Measurements from ENCODE around the gene TBC1D22A. TPM values are rescaled to one million over a fixed set of nuclear protein-coding genes. Genes with fewer than 3 reads are reported as not detected.

Gene TBC1D22A
- polyA plus RNA-seq, 1 of the 3 experiments (the other 2 are of a cell fraction): 16.5 TPM

- Histone ChIP-seq H3K9me2 (no peaks in the 10 kb centered on the region), H3K4me1 (ENCODE audit: control insufficient read depth in 1 of 2, insufficient read depth in 2 of 2, low read depth in 1 of 2, low read length in 1 of 2) (no peaks in the 10 kb centered on the region; a peak in 1 of 4 replicates), H3K9me3 (no peaks in the 10 kb centered on the region), H3K4me2 (no peak overlapping the region), H3K27me3 (ENCODE audit: insufficient read depth) (no peaks in the 10 kb centered on the region), H3K9ac (no peak overlapping the region), H2AFZ (ENCODE audit: low read depth) (no peak overlapping the region), H4K20me1 (ENCODE audit: insufficient read depth) (no peaks in the 10 kb centered on the region), H3F3A (replicated peaks; ENCODE audit: insufficient read depth) (no peaks in the 10 kb centered on the region), H3K36me3 (replicated peaks in 1 of 2; ENCODE audit: control insufficient read depth in 1 of 2, insufficient read depth in 2 of 2, low read length in 1 of 2) (no peaks in the 10 kb centered on the region), H3K79me2 (ENCODE audit: insufficient read depth) (no peaks in the 10 kb centered on the region), H3K27ac (ENCODE audit: low read depth in 2 of 2, low read length in 1 of 2) (no peak overlapping the region), H3K4me3 (ENCODE audit: low read depth in 2 of 2, low read length in 1 of 2) (no peak overlapping the region)
- 63% methylated on average over 3 of the region's 5 CpGs for WGBS (ENCODE audit: low lambda C conversion rate)
- peak; percentile 12 for DNase-seq
- ChIA-PET CTCF (no interaction called here), POLR2A (no interaction called here)
- TF ChIP-seq REST (IDR thresholded peaks at IDR 0.05; ENCODE audit: low read depth, low read length) (no peak), EP300 (IDR thresholded peaks at IDR 0.05; ENCODE audit: borderline replicate concordance in 1 of 2, low read depth in 1 of 2, low read length in 1 of 2) (no peak), ELF1 (IDR thresholded peaks at IDR 0.05) (no peak), USF2 (IDR thresholded peaks at IDR 0.05; ENCODE audit: borderline replicate concordance, low read depth, low read length) (no peak), FOXJ3 (CRISPR knock-in tag; IDR thresholded peaks at IDR 0.05) (no peak), PBX3 (IDR thresholded peaks at IDR 0.05) (no peak), TCF12 (IDR thresholded peaks at IDR 0.05) (no peak), POLR2AphosphoS5 (IDR thresholded peaks at IDR 0.05; ENCODE audit: low read depth, low read length) (no peak), SIN3A (IDR thresholded peaks at IDR 0.05; ENCODE audit: borderline replicate concordance, low read depth, low read length) (no peak), GATA2 (CRISPR knock-in tag; IDR thresholded peaks at IDR 0.05) (no peak), JUND (IDR thresholded peaks at IDR 0.05) (no peak), RXRA (IDR thresholded peaks at IDR 0.05; ENCODE audit: borderline replicate concordance, low read depth) (no peak), YY1 (IDR thresholded peaks at IDR 0.05; ENCODE audit: low read depth) (no peak), SMC3 (IDR thresholded peaks at IDR 0.05; ENCODE audit: low read depth, low read length) (no peak), NFIC (IDR thresholded peaks at IDR 0.05; ENCODE audit: borderline replicate concordance) (no peak)
- TF ChIP-seq, protein P1, sequence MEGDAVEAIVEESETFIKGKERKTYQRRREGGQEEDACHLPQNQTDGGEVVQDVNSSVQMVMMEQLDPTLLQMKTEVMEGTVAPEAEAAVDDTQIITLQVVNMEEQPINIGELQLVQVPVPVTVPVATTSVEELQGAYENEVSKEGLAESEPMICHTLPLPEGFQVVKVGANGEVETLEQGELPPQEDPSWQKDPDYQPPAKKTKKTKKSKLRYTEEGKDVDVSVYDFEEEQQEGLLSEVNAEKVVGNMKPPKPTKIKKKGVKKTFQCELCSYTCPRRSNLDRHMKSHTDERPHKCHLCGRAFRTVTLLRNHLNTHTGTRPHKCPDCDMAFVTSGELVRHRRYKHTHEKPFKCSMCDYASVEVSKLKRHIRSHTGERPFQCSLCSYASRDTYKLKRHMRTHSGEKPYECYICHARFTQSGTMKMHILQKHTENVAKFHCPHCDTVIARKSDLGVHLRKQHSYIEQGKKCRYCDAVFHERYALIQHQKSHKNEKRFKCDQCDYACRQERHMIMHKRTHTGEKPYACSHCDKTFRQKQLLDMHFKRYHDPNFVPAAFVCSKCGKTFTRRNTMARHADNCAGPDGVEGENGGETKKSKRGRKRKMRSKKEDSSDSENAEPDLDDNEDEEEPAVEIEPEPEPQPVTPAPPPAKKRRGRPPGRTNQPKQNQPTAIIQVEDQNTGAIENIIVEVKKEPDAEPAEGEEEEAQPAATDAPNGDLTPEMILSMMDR (IDR thresholded peaks at IDR 0.05): no peak
Measured at GRCh38 chr22:47196166-47196849, 433.9 kb downstream of the TBC1D22A start.
